Epidermal melanocyte (primary cell): ENCODE results near the gene HDGF.
A peak's percentile ranks its signal among the peaks of the same experiment; 100 is the strongest.
"Not testable (repeated sequence)": the region's sequence is repeated elsewhere in the genome, so short reads cannot be mapped to it uniquely, and the experiment has no call there.

Experiments used
- DNase-seq: peaks from one replicate; pipeline ENCODE4 v3.0.0; 2011; ENCODE audit warnings: low spot score; ENCODE audit not compliant: insufficient read length

HDGF gene

DNA sequence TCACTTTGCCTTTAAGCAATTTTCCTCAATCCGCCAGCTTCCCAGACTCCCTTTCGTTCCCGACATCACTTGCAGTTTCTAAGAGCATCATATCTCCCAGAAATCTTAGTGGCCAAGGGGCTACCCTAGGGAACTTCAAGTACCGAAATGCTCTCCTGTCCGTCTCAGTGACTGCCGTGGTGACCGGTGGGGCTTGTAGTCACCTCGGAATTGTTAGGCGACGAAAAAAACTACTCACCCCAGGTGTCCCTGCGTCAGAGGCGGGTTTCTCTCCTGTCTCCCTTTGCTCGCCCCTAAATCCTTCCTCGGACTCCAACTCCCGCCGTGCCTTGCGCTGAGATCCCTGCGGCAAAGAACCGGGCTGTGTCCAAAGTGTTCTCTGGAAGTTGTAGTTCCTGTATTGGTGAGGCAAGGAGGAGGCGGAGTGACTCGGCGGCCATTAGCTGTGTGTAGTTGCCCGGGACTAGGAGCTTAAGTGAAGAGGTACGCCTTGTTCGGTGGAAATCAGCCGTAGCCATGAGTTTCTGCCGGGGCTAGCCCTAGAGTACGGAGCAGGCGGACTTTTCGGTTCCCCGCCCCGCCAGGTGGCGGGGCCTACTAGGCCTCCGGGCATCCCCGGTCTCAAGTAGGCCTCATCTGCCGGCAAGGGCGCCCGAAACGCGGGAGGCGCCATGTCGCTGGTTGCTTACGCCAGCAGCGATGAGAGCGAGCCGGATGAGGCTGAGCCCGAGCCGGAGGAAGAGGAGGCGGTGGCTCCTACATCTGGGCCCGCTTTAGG, 15.8 kb upstream of the HDGF start, which contains the start of gene PRCC:
PRCC (plus strand) TSS at position 435 of the 778 bp plus-strand sequence; CDS start at position 672, 237 bp downstream.
- DNase-seq, result peak; percentile 94

DNA sequence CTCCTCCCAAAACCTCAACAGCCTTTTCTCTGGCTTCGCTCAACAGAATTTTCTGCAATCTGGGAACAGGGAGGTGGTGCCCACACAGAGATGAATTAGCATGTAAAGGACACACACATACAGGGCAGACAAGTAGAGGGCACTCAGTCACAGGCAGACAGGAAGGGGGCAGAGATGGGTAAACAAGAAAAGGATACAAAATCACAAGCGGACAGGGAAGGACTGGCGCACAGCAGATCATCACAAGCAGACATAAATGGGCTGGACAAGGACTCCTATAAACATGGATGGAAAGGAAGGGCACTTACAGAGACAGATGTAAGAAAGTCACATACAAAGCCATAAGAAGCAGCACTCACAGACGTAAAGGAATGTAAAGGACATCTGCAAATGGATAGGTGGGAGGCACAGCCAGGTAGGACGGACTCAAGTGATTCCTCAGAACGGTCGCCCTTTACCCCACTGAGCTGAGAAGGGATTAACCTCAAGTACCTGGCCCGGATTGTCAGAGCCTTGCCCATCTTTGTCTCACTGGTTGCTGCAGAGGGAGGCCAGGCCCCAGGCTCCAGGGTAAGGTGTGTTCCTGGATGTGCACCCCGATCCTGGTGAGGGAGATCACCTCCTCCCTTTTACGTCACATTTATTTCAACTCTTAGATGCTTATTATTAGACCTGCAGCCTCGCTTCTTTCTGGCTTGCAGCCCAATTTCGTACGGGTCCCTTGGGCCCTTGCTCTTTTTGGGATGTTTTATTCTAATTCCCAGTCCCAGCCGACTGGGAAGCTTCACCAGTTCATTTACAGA, 15.0 kb upstream of the HDGF start:
- no peak for DNase-seq

DNA sequence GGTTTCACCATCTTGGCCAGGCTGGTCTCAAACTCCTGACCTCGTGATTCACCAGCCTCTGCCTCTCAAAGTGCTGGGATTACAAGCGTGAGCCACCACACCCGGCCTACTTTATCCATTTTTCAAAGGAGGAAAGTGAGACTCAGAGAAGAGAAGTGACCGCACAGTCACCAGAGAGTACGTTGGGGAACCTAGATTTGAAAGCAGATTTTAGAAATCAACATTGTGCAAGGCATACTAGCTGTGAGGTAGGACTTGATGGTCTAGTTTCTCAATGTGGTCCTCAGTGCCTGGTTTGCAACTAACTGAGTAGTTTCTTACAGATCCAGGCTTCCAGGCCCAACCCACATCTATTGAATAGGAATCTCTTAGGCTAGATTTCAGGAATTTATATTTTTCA, 14.2 kb upstream of the HDGF start:
- DNase-seq, result no peak

DNA sequence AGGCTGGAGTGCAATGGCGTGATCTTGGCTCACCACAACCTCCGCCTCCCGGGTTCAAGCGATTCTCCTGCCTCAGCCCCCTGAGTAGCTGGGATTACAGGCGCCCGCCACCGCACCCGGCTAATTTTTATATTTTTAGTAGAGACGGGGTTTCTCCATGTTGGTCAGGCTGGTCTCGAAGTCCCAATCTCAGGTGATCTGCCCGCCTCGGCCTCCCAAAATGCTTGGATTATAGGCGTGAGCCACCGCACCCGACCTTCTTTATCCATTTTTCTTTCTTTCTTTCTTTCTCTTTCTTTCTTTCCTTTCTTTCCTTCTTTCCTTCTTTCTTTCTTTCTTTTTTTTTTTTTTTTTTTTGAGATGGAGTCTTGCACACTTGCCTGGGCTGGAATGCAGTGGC, 13.7 kb upstream of the HDGF start:
- DNase-seq, result not testable (repeated sequence)

DNA sequence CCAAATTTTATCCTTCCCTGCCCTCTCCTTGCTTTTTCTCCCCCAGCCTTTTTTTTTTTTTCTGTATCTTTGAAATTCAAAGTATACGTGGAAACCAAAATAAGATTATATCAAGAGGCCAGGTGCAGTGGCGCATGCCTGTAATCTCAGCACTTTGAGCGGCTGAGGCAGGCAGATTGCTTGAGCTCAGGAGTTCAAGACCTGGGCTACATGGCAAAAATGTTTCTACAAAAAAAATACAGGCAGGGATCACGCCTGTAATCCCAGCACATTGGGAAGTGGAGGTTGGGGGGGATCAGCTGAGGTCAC, 9.3 kb upstream of the HDGF start:
- DNase-seq, result no peak

DNA sequence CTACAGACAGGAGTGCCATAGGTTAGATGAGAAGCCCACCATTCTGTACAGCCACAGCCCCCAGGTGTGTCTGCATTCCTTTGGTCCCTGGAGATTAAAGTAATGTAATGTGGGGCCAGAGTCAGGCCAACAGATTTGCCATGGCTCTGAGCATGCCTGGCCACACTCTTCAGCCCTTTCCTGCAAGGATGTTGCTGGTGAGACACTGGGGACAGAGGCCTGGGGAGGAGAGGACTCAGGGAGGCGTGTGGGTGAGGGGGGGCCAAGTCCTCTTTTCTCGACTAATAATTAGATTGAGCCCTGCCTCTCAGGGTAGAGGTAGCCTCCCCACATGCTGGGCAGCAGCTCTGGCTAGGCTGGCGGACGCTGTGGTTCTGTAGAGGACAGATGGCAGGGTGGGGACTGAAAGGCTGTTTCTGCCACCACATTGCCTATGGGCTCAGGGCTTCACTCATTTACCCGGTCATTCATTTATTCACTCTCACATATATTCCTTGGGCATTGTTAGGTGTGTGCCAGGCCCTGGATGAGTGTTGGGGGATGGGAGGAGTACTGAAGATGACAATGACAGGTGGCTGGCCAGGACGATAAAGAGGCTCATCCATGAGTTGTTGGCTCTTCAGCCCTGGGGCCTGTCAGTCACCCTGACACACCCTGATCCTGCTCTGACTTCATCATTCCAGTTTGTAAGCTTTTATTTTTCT, 8.8 kb upstream of the HDGF start:
- DNase-seq, result no peak

DNA sequence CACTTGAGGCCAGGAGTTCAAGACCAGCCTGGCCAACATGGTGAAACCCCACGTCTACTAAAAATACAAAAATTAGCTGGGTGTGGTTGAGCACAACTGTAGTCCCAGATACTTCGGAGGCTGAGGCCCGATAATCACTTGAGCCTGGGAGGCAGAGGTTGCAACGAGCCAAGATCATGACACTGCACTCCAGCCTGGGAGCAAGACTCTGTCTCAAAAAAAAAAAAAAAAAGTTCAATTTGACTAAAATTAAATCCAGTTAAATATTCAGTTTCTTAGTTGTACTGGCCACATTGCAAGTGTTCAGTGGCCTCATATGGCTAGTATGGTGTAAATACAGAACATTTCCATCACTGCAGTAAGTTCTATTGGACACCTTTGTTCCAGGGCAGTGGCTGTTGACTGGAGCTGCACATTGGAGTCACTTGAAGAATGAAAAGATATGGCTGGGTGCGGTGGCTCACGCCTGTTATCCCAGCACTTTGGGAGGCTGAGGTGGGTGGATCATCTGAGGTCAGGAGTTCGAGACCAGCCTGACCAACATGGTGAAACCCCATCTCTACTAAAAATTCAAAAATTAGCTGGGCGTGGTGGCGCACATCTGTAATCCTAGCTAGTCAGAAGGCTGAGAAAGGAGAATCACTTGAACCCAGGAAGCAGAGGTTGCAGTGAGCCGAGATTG, 6.2 kb upstream of the HDGF start:
- DNase-seq, result not testable (repeated sequence)

DNA sequence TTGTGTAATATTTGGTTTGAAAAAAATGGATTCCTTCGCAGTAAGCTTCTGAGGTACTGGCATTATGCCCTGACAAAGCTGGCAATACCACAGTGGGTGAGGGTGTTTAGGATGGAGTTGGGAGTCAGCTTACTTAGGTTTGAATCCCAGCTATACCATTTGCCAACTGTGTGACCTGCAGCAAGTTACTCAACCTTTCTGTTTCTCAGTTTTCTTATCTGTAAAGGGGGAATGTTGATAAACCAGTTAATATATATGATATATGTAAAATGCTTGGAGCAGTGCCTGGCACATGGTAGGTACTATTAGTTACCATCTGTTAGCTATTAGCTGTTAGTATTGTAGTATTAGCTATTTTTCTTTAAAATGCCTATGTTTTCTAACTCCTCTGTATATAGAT, 4.9 kb upstream of the HDGF start:
- no peak for DNase-seq

DNA sequence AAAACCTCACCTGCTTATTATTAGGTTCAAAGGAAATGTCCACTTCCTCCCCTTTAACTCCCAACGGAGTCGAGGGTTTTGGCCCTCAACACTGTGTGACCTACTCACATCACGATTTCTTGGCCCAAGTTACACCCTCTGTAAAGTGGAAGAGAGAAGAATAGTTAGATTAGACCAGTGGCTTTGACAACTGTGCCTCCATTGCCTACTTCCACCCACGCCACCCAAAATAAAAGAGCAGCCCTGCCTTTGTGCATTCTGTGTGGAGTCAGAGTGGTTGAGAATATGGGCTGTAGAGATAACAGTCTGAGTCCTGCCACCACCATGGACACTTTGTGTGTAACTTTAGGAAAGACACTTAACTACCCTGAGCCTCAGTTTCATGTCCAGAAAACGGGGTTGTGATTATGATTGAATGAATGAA, 4.1 kb upstream of the HDGF start:
- no peak for DNase-seq

DNA sequence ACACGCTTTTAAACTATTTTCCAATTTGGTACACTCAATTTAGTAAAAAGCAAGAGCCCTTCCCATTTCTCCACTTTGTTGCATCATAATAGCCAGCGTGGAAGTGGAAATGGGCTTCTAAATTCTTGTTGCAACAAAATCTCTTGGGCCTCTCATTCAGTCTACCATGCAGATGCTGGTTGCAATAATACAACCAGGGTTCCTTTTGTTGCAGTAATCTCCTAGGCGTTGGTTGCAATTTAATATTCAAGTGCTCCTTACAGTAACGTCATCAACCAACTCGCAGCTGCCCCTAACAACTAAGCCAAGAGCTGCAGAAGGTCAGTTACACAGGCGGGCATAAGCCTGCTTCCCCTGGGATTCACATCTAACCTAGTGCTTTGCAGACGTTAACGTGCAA, 2.7 kb upstream of the HDGF start:
- no peak for DNase-seq

DNA sequence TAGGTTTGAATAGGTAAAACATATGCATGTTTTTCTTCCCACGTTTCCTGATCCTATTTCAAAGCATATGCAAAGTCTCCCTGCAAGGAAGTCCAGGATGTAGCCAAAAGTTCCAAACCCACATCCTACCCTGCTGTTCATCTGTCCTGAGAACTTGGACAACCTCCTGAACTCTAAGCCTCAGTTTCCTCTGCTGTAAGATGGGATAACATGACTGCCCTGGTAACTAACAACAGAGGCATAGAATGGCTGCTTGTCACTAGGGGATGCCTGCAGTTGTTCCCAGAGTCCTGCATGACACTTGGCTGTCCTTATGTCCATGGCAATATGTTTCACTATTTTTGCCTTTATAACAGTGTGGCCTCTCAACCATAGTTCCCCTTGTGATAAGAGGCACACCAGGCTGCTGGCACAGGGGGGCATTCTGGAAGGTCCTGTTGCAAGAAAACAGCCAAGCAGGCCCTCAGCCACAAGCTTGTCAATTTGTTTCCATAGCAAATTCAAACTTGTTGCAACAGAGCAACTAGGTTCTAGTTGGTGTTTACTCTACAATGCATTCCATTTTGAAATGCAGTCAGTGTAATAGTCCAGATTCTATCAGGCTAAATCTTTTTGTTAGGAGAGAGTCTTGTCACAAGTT, 1.5 kb upstream of the HDGF start:
- no peak for DNase-seq

DNA sequence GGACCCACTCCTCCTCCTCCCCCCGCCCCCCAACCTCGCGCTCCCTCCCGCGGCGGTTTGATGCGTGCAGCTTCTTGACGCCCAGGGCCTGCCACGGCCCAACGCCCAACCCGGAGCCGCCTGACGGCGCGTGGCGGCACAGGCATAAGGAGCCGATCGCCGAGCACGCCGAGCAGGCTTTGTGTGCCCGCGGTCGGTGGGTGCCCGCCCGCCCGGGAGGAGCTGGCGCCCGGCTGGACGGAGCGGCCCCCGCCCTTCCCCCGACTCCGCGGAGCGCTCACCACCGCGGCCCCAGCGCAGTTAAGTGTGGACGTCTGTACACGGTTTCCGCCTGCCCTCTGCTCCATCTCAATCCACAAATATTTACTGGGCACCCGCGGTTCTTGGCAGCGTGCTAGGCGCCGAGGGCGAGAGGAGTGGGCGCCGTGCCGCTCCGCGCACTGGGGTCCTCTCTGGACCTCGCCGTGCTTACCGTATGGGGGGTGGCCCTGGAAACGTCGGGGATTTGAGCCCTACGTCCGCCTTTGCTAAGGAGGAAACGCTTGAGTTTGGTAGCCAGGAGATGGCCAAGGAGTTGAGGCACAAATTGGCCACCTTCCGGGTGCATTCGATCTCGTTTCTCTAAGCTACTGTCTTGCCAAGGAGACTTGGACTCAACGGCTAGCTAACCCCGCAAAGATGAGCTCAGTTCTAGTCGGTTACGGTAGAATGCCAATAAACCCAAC, 444 bp upstream of the HDGF start:
- peak; percentile 91 for DNase-seq

DNA sequence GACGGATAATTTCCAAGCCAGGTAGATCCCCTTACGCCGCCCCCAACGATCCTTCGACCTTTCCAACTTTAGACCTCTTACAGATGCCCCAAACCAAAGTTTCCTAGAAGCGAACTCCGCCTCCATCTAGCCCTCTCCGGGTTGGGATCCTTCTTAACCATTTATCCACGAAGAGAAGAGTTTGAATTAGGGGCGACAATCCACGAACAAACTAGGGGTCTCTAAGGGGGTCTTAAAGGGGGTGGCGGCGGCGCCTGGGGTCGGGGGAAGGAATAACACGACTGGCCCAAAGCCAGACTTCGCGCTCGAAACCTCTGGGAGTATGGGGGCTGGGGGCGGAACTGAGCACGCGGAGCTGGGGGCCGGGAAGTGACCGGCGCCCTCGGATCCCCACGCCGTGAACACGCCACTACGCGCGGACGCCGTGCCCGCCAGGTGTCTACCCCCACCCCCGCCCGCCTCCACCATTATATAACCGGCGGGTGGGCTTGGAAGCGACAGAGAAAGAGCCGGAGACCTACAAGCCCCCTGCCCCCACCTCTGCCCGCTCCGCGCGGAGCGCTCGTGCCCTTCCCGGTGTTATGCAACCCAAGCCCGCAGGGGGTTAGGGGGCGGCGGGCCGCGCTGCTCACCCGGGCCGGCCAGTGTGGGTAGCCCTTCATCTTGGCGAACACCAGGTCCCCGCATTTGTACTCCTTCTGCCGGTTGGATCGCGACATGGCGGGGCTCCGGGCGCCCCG, 594 bp downstream of the HDGF start:
- no peak for DNase-seq

DNA sequence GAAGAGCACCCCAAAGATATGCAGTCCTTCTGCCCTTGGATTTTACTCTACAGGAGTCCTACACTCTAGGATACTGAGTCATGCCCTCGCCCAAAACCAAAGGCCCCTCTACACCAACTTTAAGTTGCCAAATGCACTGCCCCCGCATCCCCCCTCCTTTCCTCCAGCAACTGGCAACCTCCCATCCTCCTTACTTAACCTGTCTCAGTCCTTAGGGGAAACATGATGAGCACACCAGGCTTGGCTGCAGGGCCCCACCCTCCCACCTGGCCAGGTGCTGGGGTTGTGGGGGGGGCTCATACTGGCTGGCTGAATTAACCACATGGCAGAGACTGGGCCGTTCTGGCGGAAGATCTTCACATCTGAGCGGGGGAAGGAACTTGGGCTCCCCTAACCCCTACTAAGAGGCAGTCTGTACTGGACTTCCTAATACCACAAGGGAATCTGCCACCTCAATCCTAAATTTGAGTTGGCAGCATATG, 1.2 kb downstream of the HDGF start:
- no peak for DNase-seq

DNA sequence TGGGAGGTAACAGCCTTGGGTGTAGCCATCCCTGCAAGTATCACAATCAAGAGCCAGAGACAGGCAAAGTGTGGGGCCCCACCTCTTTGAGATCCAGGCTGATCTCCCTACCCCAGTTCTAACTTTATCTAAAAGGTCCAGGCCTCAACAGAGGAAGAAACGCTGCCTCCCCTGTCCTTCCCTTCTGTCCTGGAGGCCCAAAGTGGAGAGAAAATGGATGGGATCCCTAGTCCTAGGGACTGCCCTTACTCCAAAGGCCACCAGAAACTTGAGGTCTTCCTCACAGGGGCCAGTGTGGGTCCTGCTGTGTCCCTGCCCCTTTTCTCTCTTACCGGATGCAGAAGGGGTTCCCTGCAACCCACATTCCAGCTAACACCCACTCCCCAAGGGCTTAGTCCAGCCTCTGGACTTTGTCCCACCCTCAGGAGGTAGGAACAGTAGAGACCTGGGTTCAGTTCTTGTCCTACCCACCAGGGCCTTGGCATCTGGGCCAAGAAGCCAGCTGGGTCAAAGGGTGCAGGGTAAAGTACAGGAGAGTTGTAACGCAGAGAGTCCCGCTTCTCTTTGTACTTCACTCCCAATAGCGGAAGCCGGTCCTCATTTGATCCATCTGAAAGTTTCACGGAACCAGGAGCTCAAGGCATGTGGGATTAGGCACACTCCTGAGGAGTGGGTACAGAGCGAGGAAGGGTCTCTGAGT, 1.9 kb downstream of the HDGF start:
- DNase-seq, result no peak

DNA sequence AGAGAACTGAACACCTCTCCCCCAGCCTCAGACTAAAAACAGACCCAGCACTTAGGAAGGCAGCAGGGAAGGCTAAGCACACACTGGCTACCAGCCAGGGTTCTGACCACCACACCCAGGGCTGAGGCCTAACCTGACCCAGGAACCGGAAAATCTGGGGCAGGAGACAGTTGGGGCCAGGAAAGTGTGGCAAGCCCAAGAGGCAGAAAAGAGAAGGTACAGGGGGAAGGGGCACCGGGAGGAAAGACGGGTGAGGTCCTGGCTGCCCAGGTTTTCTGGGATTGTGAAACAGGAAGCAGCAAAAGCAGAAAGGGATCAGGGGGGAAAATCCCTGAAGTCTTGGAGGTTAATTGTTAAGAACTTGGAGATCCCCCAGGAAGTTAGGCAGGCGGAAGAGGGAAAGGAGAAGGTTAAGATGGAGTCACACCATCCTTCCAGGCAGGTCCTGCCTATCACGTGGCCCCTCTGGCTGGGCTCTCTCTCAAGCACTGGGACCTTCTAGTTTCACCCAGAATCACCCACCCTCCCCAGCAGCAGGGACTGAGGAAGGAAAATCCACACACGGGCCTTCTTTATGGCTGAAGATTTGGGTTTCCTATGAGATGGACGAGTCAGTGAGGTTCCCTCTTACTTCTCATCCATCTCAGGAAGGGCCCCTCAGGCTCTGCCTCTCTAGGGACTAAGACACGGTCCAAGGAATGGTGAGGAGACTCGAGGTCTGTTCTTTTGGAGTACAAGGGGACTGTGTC, 2.6 kb downstream of the HDGF start:
- DNase-seq, result no peak

DNA sequence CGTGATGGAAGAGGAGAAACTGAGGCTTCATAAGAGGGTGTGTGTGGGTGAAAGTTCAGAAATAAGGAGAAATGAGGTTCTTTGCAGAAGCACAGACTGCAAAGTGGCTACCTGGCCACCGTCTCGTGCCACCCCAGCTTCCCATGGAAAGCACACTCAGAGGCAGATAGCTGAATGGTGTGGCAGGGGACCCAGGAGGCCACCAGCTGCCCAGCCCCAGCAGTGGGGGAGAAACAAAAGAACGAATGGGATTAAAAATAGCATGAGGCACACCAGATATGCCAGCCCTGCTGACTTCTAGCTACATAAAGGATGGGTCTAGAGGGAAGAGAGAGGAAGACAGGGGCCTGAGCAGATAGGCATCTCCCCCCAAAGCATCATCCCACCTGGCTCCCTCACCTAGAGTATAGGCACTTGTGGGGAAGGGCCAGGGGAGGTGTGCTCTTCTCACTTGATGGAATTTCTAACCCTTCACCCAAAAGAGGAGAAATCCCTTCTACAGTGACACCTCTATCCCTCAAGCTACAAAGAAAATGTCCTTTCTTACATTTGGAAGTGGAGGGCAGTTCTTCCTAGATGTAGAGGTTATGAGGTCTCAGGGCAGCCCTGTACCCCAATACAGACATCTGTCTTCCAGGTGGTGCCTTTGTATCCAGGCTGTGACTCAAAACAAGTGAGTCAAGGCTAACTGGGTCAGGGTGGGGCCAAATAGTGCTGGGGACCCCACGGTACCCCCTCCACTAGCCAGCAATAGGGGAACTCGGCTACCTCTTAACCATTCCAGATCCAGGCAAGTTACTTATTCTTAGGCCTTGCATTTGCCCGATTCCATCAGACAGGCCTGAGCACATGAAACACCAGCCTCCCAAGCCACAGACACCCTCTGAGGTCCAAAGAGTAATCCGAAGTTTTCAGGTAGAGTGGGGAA, 3.5 kb downstream of the HDGF start:
- DNase-seq, result no peak
